Measurements from ENCODE around the gene MAGI2.

GRCh38 chr7:79159040-79159664 is 294.3 kb downstream of the MAGI2 start:
- TF ChIP-seq CTCF (conservative IDR thresholded peaks at IDR 0.05; ENCODE audit: low read depth in 2 of 2) (no peak), EZH2 (IDR thresholded peaks at IDR 0.05; ENCODE audit: low read depth, unreplicated experiment) (no peak)
